Activated T-helper 2 cell treated with anti-CD3 and anti-CD28 coated beads, Interferon-gamma antibody, Interleukin-2, Interleukin-4, amounts not matched to agents 10 μg/mL and 5 μg/mL and 100 μg/mL, durations not matched to agents 14 hours and 24 hours and 36 hours (primary cell): ENCODE measurements around the gene IL1R2. TPM values are rescaled to one million over a fixed set of nuclear protein-coding genes. Genes with fewer than 3 reads are reported as not detected.

Source experiments
- DNase-seq: peaks from one replicate; pipeline ENCODE4 v3.0.0; 2021; ENCODE audit warnings: low spot score
- H3K27ac Mint-ChIP-seq: one replicate; pipeline ENCODE4 v1.8.0; 2021; ENCODE audit warnings: mixed read lengths
- H3K27me3 Mint-ChIP-seq: one replicate; pipeline ENCODE4 v1.8.0; 2021; ENCODE audit warnings: low read depth, mixed read lengths
- H3K36me3 Mint-ChIP-seq: one replicate; pipeline ENCODE4 v1.8.0; 2021; ENCODE audit warnings: low read depth, mixed read lengths
- H3K4me1 Mint-ChIP-seq: one replicate; pipeline ENCODE4 v1.8.0; 2021; ENCODE audit warnings: low read depth, mixed read lengths
- H3K4me3 Mint-ChIP-seq: one replicate; pipeline ENCODE4 v1.8.0; 2021; ENCODE audit warnings: low read depth, mild to moderate bottlenecking, moderate library complexity, mixed read lengths
- H3K9me3 Mint-ChIP-seq: one replicate; pipeline ENCODE4 v1.8.0; 2021; ENCODE audit warnings: mixed read lengths
- intact Hi-C: fragments of 100-400 bp; cut with micrococcal nuclease; formaldehyde crosslinking; loops from one replicate; pipeline ENCODE4 v1.15.1; 2023
- total RNA-seq: library from RNA; stranded (reverse); gene quantifications from 2 replicates; pipeline ENCODE4 v1.2.3, GENCODE V29; 2022

IL1R2 gene
- total RNA-seq, 1 donor from 2014 or later = 1.8 TPM

- Mint-ChIP-seq H3K27ac (no peak overlapping the region), H3K4me1 (peaks cover 1% of the 10 kb centered on the region), H3K4me3 (no peak overlapping the region), H3K36me3 (no peaks in the 10 kb centered on the region), H3K27me3 (no peaks in the 10 kb centered on the region), H3K9me3 (peaks cover 8% of the 10 kb centered on the region)
- intact Hi-C loops = no loop called here
- DNase-seq = no peak
Observed at GRCh38 chr2:101962309-101962708, 29.5 kb upstream of the IL1R2 start.

GRCh38 chr2:101963198-101963597 is 28.6 kb upstream of the IL1R2 start:
- no peaks in the 10 kb centered on the region for H3K36me3 Mint-ChIP-seq
- no peaks in the 10 kb centered on the region for H3K27me3 Mint-ChIP-seq
- H3K27ac Mint-ChIP-seq = no peak overlapping the region
- no peaks in the 10 kb centered on the region for H3K4me1 Mint-ChIP-seq
- intact Hi-C loops = no loop called here
- peaks cover under 1% of the 10 kb centered on the region for H3K9me3 Mint-ChIP-seq
- no peak for DNase-seq
- H3K4me3 Mint-ChIP-seq = no peak overlapping the region

- intact Hi-C loops = no loop called here
- Mint-ChIP-seq H3K36me3 (no peaks in the 10 kb centered on the region), H3K9me3 (peaks cover 29% of the 10 kb centered on the region), H3K27ac (no peak overlapping the region), H3K27me3 (no peaks in the 10 kb centered on the region), H3K4me1 (peaks cover 5% of the 10 kb centered on the region), H3K4me3 (no peak overlapping the region)
- no peak for DNase-seq
Observed at GRCh38 chr2:101967826-101968513, 23.8 kb upstream of the IL1R2 start.

- Mint-ChIP-seq H3K36me3 (no peaks in the 10 kb centered on the region), H3K27me3 (no peaks in the 10 kb centered on the region), H3K27ac (no peak overlapping the region), H3K4me3 (no peak overlapping the region), H3K9me3 (peaks cover 33% of the 10 kb centered on the region), H3K4me1 (peaks cover 6% of the 10 kb centered on the region)
- no peak for DNase-seq
- intact Hi-C loops = no loop called here
Observed at GRCh38 chr2:101969723-101970122, 22.0 kb upstream of the IL1R2 start.

GRCh38 chr2:101970901-101971300 is 20.9 kb upstream of the IL1R2 start:
- Mint-ChIP-seq H3K4me1 (peaks cover 6% of the 10 kb centered on the region), H3K27ac (no peak overlapping the region), H3K36me3 (no peaks in the 10 kb centered on the region), H3K27me3 (no peaks in the 10 kb centered on the region), H3K4me3 (no peak overlapping the region), H3K9me3 (peaks cover 33% of the 10 kb centered on the region)
- DNase-seq = no peak
- intact Hi-C loops = no loop called here

GRCh38 chr2:101971836-101972235 is 19.9 kb upstream of the IL1R2 start:
- peaks cover 33% of the 10 kb centered on the region for H3K9me3 Mint-ChIP-seq
- no peak overlapping the region for H3K27ac Mint-ChIP-seq
- H3K36me3 Mint-ChIP-seq = no peaks in the 10 kb centered on the region
- H3K4me3 Mint-ChIP-seq = no peak overlapping the region
- intact Hi-C loops = no loop called here
- H3K4me1 Mint-ChIP-seq = peaks cover 6% of the 10 kb centered on the region
- H3K27me3 Mint-ChIP-seq = no peaks in the 10 kb centered on the region
- DNase-seq = no peak

- no peak overlapping the region for H3K27ac Mint-ChIP-seq
Observed at GRCh38 chr2:101972621-101973434, 18.9 kb upstream of the IL1R2 start.

GRCh38 chr2:101974663-101975062 is 17.1 kb upstream of the IL1R2 start:
- H3K27ac Mint-ChIP-seq = no peak overlapping the region
- no peak overlapping the region for H3K4me3 Mint-ChIP-seq
- no peak for DNase-seq
- H3K36me3 Mint-ChIP-seq = no peaks in the 10 kb centered on the region
- intact Hi-C loops = no loop called here
- H3K9me3 Mint-ChIP-seq = peaks cover 33% of the 10 kb centered on the region
- no peaks in the 10 kb centered on the region for H3K27me3 Mint-ChIP-seq
- H3K4me1 Mint-ChIP-seq = peaks cover 6% of the 10 kb centered on the region

More at GRCh38 chr2:101972621-101973434, 18.9 kb upstream of the IL1R2 start:
- intact Hi-C loops = no loop called here
- Mint-ChIP-seq H3K9me3 (peaks cover 33% of the 10 kb centered on the region), H3K27me3 (no peaks in the 10 kb centered on the region), H3K4me3 (no peak overlapping the region), H3K36me3 (no peaks in the 10 kb centered on the region), H3K4me1 (peaks cover 6% of the 10 kb centered on the region)
- no peak for DNase-seq

GRCh38 chr2:101975171-101975870 is 16.4 kb upstream of the IL1R2 start:
- peaks cover 6% of the 10 kb centered on the region for H3K4me1 Mint-ChIP-seq
- no peak overlapping the region for H3K27ac Mint-ChIP-seq
- intact Hi-C loops = no loop called here
- H3K27me3 Mint-ChIP-seq = no peaks in the 10 kb centered on the region
- H3K4me3 Mint-ChIP-seq = no peak overlapping the region
- H3K9me3 Mint-ChIP-seq = peaks cover 30% of the 10 kb centered on the region
- no peak for DNase-seq
- no peaks in the 10 kb centered on the region for H3K36me3 Mint-ChIP-seq

- DNase-seq = no peak
- H3K4me3 Mint-ChIP-seq = no peak overlapping the region
- peaks cover 6% of the 10 kb centered on the region for H3K4me1 Mint-ChIP-seq
- peaks cover 15% of the 10 kb centered on the region for H3K9me3 Mint-ChIP-seq
- no peaks in the 10 kb centered on the region for H3K27me3 Mint-ChIP-seq
- H3K27ac Mint-ChIP-seq = no peak overlapping the region
- no peaks in the 10 kb centered on the region for H3K36me3 Mint-ChIP-seq
- intact Hi-C loops = no loop called here
Observed at GRCh38 chr2:101976891-101977290, 14.9 kb upstream of the IL1R2 start.

GRCh38 chr2:101980368-101980767 is 11.4 kb upstream of the IL1R2 start:
- H3K9me3 Mint-ChIP-seq = no peaks in the 10 kb centered on the region
- H3K36me3 Mint-ChIP-seq = no peaks in the 10 kb centered on the region
- no peak overlapping the region for H3K27ac Mint-ChIP-seq
- no peak overlapping the region for H3K4me3 Mint-ChIP-seq
- no peaks in the 10 kb centered on the region for H3K4me1 Mint-ChIP-seq
- H3K27me3 Mint-ChIP-seq = no peaks in the 10 kb centered on the region
- no peak for DNase-seq
- intact Hi-C loops = no loop called here

GRCh38 chr2:101981066-101981465 is 10.7 kb upstream of the IL1R2 start:
- Mint-ChIP-seq H3K4me3 (no peak overlapping the region), H3K27ac (no peak overlapping the region), H3K27me3 (no peaks in the 10 kb centered on the region), H3K36me3 (no peaks in the 10 kb centered on the region), H3K4me1 (no peaks in the 10 kb centered on the region), H3K9me3 (no peaks in the 10 kb centered on the region)
- intact Hi-C loops = no loop called here
- DNase-seq = no peak

GRCh38 chr2:101981504-101981903 is 10.3 kb upstream of the IL1R2 start:
- no peaks in the 10 kb centered on the region for H3K4me1 Mint-ChIP-seq
- H3K36me3 Mint-ChIP-seq = no peaks in the 10 kb centered on the region
- DNase-seq = no peak
- no peak overlapping the region for H3K27ac Mint-ChIP-seq
- no peaks in the 10 kb centered on the region for H3K27me3 Mint-ChIP-seq
- H3K4me3 Mint-ChIP-seq = no peak overlapping the region
- intact Hi-C loops = no loop called here
- H3K9me3 Mint-ChIP-seq = no peaks in the 10 kb centered on the region
